IMR-90 (cell line): ENCODE data around the gene SLC43A2. TPM values are rescaled to one million over a fixed set of nuclear protein-coding genes. Genes with fewer than 3 reads are reported as not detected.

Experiments used
- ATAC-seq: fragments of 200-7000 bp; cut with Tn5 transposase; 2 replicates; pipeline ENCODE4 v1.9.1; 2020; ENCODE audit warnings: low read depth, mild to moderate bottlenecking, moderate library complexity
- BruUV-seq: library from RNA; stranded (reverse); fragments of 400-500 nt; replicated peaks from 2 replicates; lab custom pipeline; 2021; lab: Mats Ljungman, UMichigan
- CTCF ChIA-PET: fragments of 300-600 bp; formaldehyde crosslinking; extraction: SDS; loops from one replicate; lab custom pipeline; 2021; ENCODE audit warnings: antibody characterized with exemption; lab: Yijun Ruan, JAX
- POLR2A ChIA-PET: fragments of 300-600 bp; sonication (Branson Sonifier 250); formaldehyde crosslinking; loops from one replicate; lab custom pipeline; 2022; ENCODE audit warnings: antibody characterized with exemption; ENCODE audit not compliant: unreplicated experiment; lab: Charles Lee
- DNase-seq: peaks from one replicate; pipeline ENCODE4 v3.0.0; 2013
- H2AFZ ChIP-seq: replicated peaks from 2 replicates; pipeline ENCODE3; 2013; ENCODE audit warnings: low read length, mild to moderate bottlenecking; ENCODE audit not compliant: poor library complexity
- H2AK5ac ChIP-seq: 2 replicates; pipeline ENCODE4 v1.6.1; 2013; ENCODE audit warnings: low read depth, low read length, inconsistent platforms
- H2AK9ac ChIP-seq: replicated peaks from 2 replicates; pipeline ENCODE3; 2013; ENCODE audit warnings: mild to moderate bottlenecking, low read depth, low read length, moderate library complexity; ENCODE audit not compliant: poor library complexity
- H2BK120ac ChIP-seq: 2 replicates; pipeline ENCODE4 v1.6.1; 2013; ENCODE audit warnings: low read depth, low read length, inconsistent platforms
- H2BK15ac ChIP-seq: 3 replicates; pipeline ENCODE4 v1.6.1; 2013; ENCODE audit warnings: low read depth, low read length, inconsistent platforms
- H2BK20ac ChIP-seq: 2 replicates; pipeline ENCODE4 v1.6.1; 2013; ENCODE audit warnings: low read depth, mild to moderate bottlenecking, inconsistent platforms, low read length, moderate library complexity
- H2BK5ac ChIP-seq: 2 replicates; pipeline ENCODE4 v1.6.1; 2013; ENCODE audit warnings: mild to moderate bottlenecking, low read depth, low read length, inconsistent platforms; ENCODE audit not compliant: poor library complexity, severe bottlenecking
- H3K14ac ChIP-seq: replicated peaks from 2 replicates; pipeline ENCODE4 v1.6.1; 2013; ENCODE audit warnings: low read depth, low read length, inconsistent platforms
- H3K18ac ChIP-seq: 2 replicates; pipeline ENCODE4 v1.6.1; 2013; ENCODE audit warnings: low read depth, low read length, control low read depth
- H3K23ac ChIP-seq: 2 replicates; pipeline ENCODE4 v1.6.1; 2013; ENCODE audit warnings: low read depth, low read length, inconsistent platforms
- H3K27ac ChIP-seq: 2 replicates; pipeline ENCODE4 v1.5.1; 2013; ENCODE audit warnings: mild to moderate bottlenecking, control low read depth, low read length; ENCODE audit not compliant: insufficient read depth
- H3K27me3 ChIP-seq: 2 replicates; pipeline ENCODE4 v1.6.1; 2013; ENCODE audit warnings: low read length; ENCODE audit not compliant: control insufficient read depth, insufficient read depth
- H3K36me3 ChIP-seq: 2 replicates; pipeline ENCODE4 v1.6.1; 2013; ENCODE audit warnings: low read length, mixed read lengths; ENCODE audit not compliant: control insufficient read depth, insufficient read depth
- H3K4ac ChIP-seq: 2 replicates; pipeline ENCODE4 v1.6.1; 2013; ENCODE audit warnings: low read depth, low read length, inconsistent platforms
- H3K4me1 ChIP-seq: 2 replicates; pipeline ENCODE4 v1.6.1; 2013; ENCODE audit warnings: low read length, mixed read lengths; ENCODE audit not compliant: control insufficient read depth, insufficient read depth
- H3K4me2 ChIP-seq: 2 replicates; pipeline ENCODE4 v1.6.1; 2013; ENCODE audit warnings: low read depth, mild to moderate bottlenecking, control low read depth, low read length, moderate library complexity
- H3K4me3 ChIP-seq: 2 replicates; pipeline ENCODE4 v1.5.1; 2013; ENCODE audit warnings: low read depth, mild to moderate bottlenecking, control low read depth, low read length, moderate library complexity; ENCODE audit not compliant: insufficient read depth
- H3K56ac ChIP-seq: 2 replicates; pipeline ENCODE4 v1.6.1; 2013; ENCODE audit warnings: low read length, inconsistent platforms; ENCODE audit not compliant: insufficient read depth; ENCODE audit errors: extremely low read depth
- H3K79me1 ChIP-seq, 2 experiments: 2 replicates each; pipeline ENCODE4 v1.6.1; 2013; ENCODE audit warnings: low read length in 2 of 2, inconsistent platforms in 1 of 2, low read depth in 1 of 2
- H3K9ac ChIP-seq: 2 replicates; pipeline ENCODE4 v1.6.1; 2013; ENCODE audit warnings: low read depth, low read length, control low read depth
- H3K9me1 ChIP-seq: 2 replicates; pipeline ENCODE4 v1.6.1; 2013; ENCODE audit warnings: low read length, inconsistent platforms; ENCODE audit not compliant: insufficient read depth
- H3K9me3 ChIP-seq: 2 replicates; pipeline ENCODE4 v1.6.1; 2013; ENCODE audit warnings: low read length; ENCODE audit not compliant: control insufficient read depth, insufficient read depth
- H4K20me1 ChIP-seq: 2 replicates; pipeline ENCODE4 v1.6.1; 2013; ENCODE audit warnings: low read length, inconsistent platforms; ENCODE audit not compliant: insufficient read depth
- H4K5ac ChIP-seq: 2 replicates; pipeline ENCODE4 v1.6.1; 2013; ENCODE audit warnings: mild to moderate bottlenecking, low read depth, low read length, control low read depth
- H4K8ac ChIP-seq, 2 experiments: 2 replicates each; pipeline ENCODE4 v1.6.1; 2013; ENCODE audit warnings: low read depth in 2 of 2, low read length in 2 of 2, control low read depth in 1 of 2, inconsistent platforms in 1 of 2
- H4K91ac ChIP-seq: 2 replicates; pipeline ENCODE4 v1.6.1; 2013; ENCODE audit warnings: low read depth, low read length, inconsistent platforms; ENCODE audit not compliant: insufficient read depth
- CEBPB ChIP-seq: IDR thresholded peaks from 2 replicates; pipeline ENCODE4 v1.6.1; 2012; ENCODE audit warnings: low read depth, low read length, improper control_type of control experiment
- CHD1 ChIP-seq: IDR thresholded peaks from 2 replicates; pipeline ENCODE4 v1.6.1; 2012; ENCODE audit warnings: low read depth, low read length, improper control_type of control experiment
- CTCF ChIP-seq: conservative IDR thresholded peaks from 2 replicates; pipeline ENCODE4 v1.5.1; 2012; ENCODE audit warnings: mild to moderate bottlenecking, low read depth, low read length, improper control_type of control experiment
- MAZ ChIP-seq: IDR thresholded peaks from 2 replicates; pipeline ENCODE4 v1.6.1; 2012; ENCODE audit warnings: low read depth, mild to moderate bottlenecking, low read length, improper control_type of control experiment, moderate library complexity, borderline replicate concordance
- MXI1 ChIP-seq: IDR thresholded peaks from 2 replicates; pipeline ENCODE4 v1.6.1; 2012; ENCODE audit warnings: low read depth, mild to moderate bottlenecking, low read length, moderate library complexity, borderline replicate concordance
- NFE2L2 ChIP-seq: fragments of 150-350 bp; IDR thresholded peaks from 2 replicates; pipeline ENCODE4 v1.6.1; 2016; ENCODE audit warnings: low read depth, mild to moderate bottlenecking, low read length
- RAD21 ChIP-seq: IDR thresholded peaks from 2 replicates; pipeline ENCODE4 v1.6.1; 2012; ENCODE audit warnings: low read length, improper control_type of control experiment
- RFX5 ChIP-seq: IDR thresholded peaks from 2 replicates; pipeline ENCODE4 v1.8.0; 2012; ENCODE audit warnings: low read depth, mild to moderate bottlenecking, low read length, moderate library complexity
- SMC3 ChIP-seq: fragments of 150-350 bp; IDR thresholded peaks from 2 replicates; pipeline ENCODE4 v1.6.1; 2016; ENCODE audit warnings: low read depth, mild to moderate bottlenecking, antibody characterized with exemption, low read length, moderate library complexity
- USF2 ChIP-seq: fragments of 150-350 bp; IDR thresholded peaks from 2 replicates; pipeline ENCODE4 v1.6.1; 2017; ENCODE audit warnings: mild to moderate bottlenecking, antibody characterized with exemption, low read length, low read depth
- WGBS, 2 experiments: methylation state at CpG; one replicate each; pipeline versions ENCODE4 v1.1.5 to v1.1.7; 2013; ENCODE audit warnings: missing lambda C conversion rate in 2 of 2; ENCODE audit not compliant: insufficient read length in 1 of 2; ENCODE audit errors: extremely low coverage in 2 of 2; 5-methylcytosine and 5-hydroxymethylcytosine counted together
- dilution Hi-C: fragments of 300-500 bp; cut with HindIII; formaldehyde crosslinking; loops from one replicate; pipeline ENCODE4 v1.14.3; 2018; ENCODE audit warnings: low sequenced_read_pairs; ENCODE audit not compliant: unreplicated experiment
- in situ Hi-C: fragments of 300-500 bp; cut with MboI; formaldehyde crosslinking; loops from 3 replicates; pipeline ENCODE4 v1.14.3; 2019; ENCODE audit warnings: low sequenced_read_pairs, inconsistent platforms, mixed read lengths
- intact Hi-C: fragments of 100-400 bp; cut with micrococcal nuclease; formaldehyde crosslinking; loops from 2 replicates; pipeline ENCODE4 v1.10.0; 2022
- polyA plus RNA-seq, 3 experiments: library from polyadenylated mRNA; depleted of rRNA; stranded (reverse); fragments of >200 nt; gene quantifications; 2 replicates each; pipeline ENCODE4 v1.2.3, GENCODE V29; 2012; ENCODE audit warnings: low replicate concordance in 1 of 3
- total RNA-seq: library from RNA; depleted of rRNA; stranded (reverse); fragments of >200 nt; gene quantifications from 2 replicates; pipeline ENCODE4 v1.2.3, GENCODE V29; 2012

The SLC43A2 gene
- total and polyA plus RNA-seq, 2 of the 4 experiments (the other 2 are of a cell fraction) = 3.8 to 9.0 TPM

GRCh38 chr17:1653735-1654134 lies 25.1 kb upstream of the SLC43A2 start:
- H3K56ac ChIP-seq = no peak overlapping the region
- peak overlapping the region; percentile 3 for H2AK9ac ChIP-seq
- 100% methylated on average over 1 of the region's 14 CpGs; no CpG with 5 or more reads in 1 of the 2 experiments for WGBS, 2 experiments
- H3K27ac ChIP-seq = no peak overlapping the region
- no peak overlapping the region for H4K8ac ChIP-seq
- CTCF ChIA-PET = no interaction called here
- H2BK15ac ChIP-seq = no peak overlapping the region
- no TSS peak for BruUV-seq
- H3K23ac ChIP-seq = no peak overlapping the region
- POLR2A ChIA-PET = no interaction called here
- intact Hi-C loops = no loop called here
- peaks cover 25% of the 10 kb centered on the region for H4K20me1 ChIP-seq
- H2AK5ac ChIP-seq = no peak overlapping the region
- in situ Hi-C loops = loop anchor here (10.0 kb wide), 1 partner anchor 131 kb away; no protein-coding TSS in a partner anchor
- no peak overlapping the region for H3K9ac ChIP-seq
- H4K5ac ChIP-seq = no peak overlapping the region
- no peak overlapping the region for H3K14ac ChIP-seq
- H3K4ac ChIP-seq = no peak overlapping the region
- dilution Hi-C loops = no loop called here
- H3K27me3 ChIP-seq = no peaks in the 10 kb centered on the region
- H3K79me1 ChIP-seq = peaks cover 15 to 30% of the 10 kb centered on the region in 2 experiments
- H3K9me1 ChIP-seq = peaks cover 12% of the 10 kb centered on the region
- H3K4me1 ChIP-seq = peaks cover 6% of the 10 kb centered on the region
- peaks cover 72% of the 10 kb centered on the region for H3K36me3 ChIP-seq
- no peak overlapping the region for H3K4me2 ChIP-seq
- ATAC-seq (no peak), DNase-seq (no peak)
- no peak for TF ChIP-seq MAZ
- no peak for TF ChIP-seq MXI1
- TF ChIP-seq NFE2L2 = no peak
- TF ChIP-seq CEBPB = no peak
- TF ChIP-seq RAD21 = no peak
- no peak for TF ChIP-seq CTCF
- no peak for TF ChIP-seq SMC3
- no peak for TF ChIP-seq USF2
- TF ChIP-seq RFX5 = no peak
- TF ChIP-seq CHD1 = no peak
- no peaks in the 10 kb centered on the region for H3K9me3 ChIP-seq
- no peak overlapping the region for H3K4me3 ChIP-seq
- no peak overlapping the region for H2BK120ac ChIP-seq
- H3K18ac ChIP-seq = no peak overlapping the region
- H2BK20ac ChIP-seq = no peak overlapping the region
- H4K91ac ChIP-seq = no peak overlapping the region
- H2AFZ ChIP-seq = no peak overlapping the region
- H2BK5ac ChIP-seq = no peak overlapping the region
